Measurements from ENCODE around the gene IDH3A. TPM values are rescaled to one million over a fixed set of nuclear protein-coding genes. Genes with fewer than 3 reads are reported as not detected.

Gene IDH3A
- total RNA-seq, 1 experiment from 2014 or later = 115 TPM

- ATAC-seq (no peak), DNase-seq (ENCODE audit: low read depth, low spot score) (no peak)
- Histone ChIP-seq H4K20me1 (ENCODE audit: insufficient read depth) (no peaks in the 10 kb centered on the region), H3K4me1 (ENCODE audit: control insufficient read depth in 1 of 2, insufficient read depth in 2 of 2, low read length in 2 of 2) (0 out of 4 replicates have a peak, but pooled peaks cover 0 to 6% of the 10 kb centered on the region in 2 experiments), H3K79me2 (ENCODE audit: insufficient read depth, low read length) (no peaks in the 10 kb centered on the region), H3K4me2 (ENCODE audit: low read length) (no peak overlapping the region), H3K9me2 (ENCODE audit: insufficient read depth) (no peaks in the 10 kb centered on the region), H3K9me3 (ENCODE audit: control insufficient read depth in 1 of 2, insufficient read depth in 1 of 2, low read depth in 1 of 2, low read length in 2 of 2) (no peaks in the 10 kb centered on the region), H2AFZ (ENCODE audit: low read depth, low read length, poor library complexity, severe bottlenecking) (no peak overlapping the region), H3K4me3 (replicated peaks in 1 of 2; ENCODE audit: low read depth in 1 of 2, low read length in 2 of 2) (no peak overlapping the region), H3K27me3 (ENCODE audit: insufficient read depth, low read length) (no peaks in the 10 kb centered on the region), H3K27ac (ENCODE audit: low read depth, low read length) (no peak overlapping the region), H3K9ac (ENCODE audit: low read length) (no peak overlapping the region), H3K36me3 (ENCODE audit: control insufficient read depth in 1 of 2, insufficient read depth in 2 of 2, low read length in 2 of 2) (no peaks in the 10 kb centered on the region)
- TF ChIP-seq POLR2AphosphoS5 (IDR thresholded peaks at IDR 0.05; ENCODE audit: low read depth, low read length) = no peak
- ChIA-PET CTCF (interaction anchor here (1.4 to 5.1 kb wide), 4 partner anchors 85 to 152 kb away, joined by 7 to 70 read pairs (median 17); no protein-coding TSS in a partner anchor), POLR2A (no interaction called here), RAD21 (ENCODE audit: low non-redundant PET in 1 of 2, low total read pairs in 2 of 2, uncharacterized antibody in 2 of 2, unreplicated experiment in 2 of 2) (no interaction called here)
- no TSS peak for BruUV-seq (replicated peaks)
- intact Hi-C loops (cut with micrococcal nuclease) = no loop called here
Measured at GRCh38 chr15:78110916-78111475, 38.2 kb upstream of the IDH3A start.

GRCh38 chr15:78111788-78112187 lies 37.4 kb upstream of the IDH3A start:
- BruUV-seq (replicated peaks) = no TSS peak
- H3K27me3 ChIP-seq (ENCODE audit: insufficient read depth, low read length) = no peaks in the 10 kb centered on the region
- POLR2A ChIA-PET = no interaction called here
- CTCF ChIA-PET = interaction anchor here (0.9 to 4.0 kb wide), 6 partner anchors 84 to 204 kb away, joined by 3 to 26 read pairs (median 6); partner anchors contain the start of gene DNAJA4
- no peaks in the 10 kb centered on the region for H4K20me1 ChIP-seq (ENCODE audit: insufficient read depth)
- intact Hi-C loops (cut with micrococcal nuclease) = loop anchor here (2.0 kb wide), 1 partner anchor 311 kb away; no protein-coding TSS in a partner anchor
- no peak for DNase-seq (ENCODE audit: low read depth, low spot score)
- H3K9me3 ChIP-seq (ENCODE audit: control insufficient read depth in 1 of 2, insufficient read depth in 1 of 2, low read depth in 1 of 2, low read length in 2 of 2) = no peaks in the 10 kb centered on the region
- no peak overlapping the region for H3K9ac ChIP-seq (ENCODE audit: low read length)
- no peak overlapping the region for H3K4me2 ChIP-seq (ENCODE audit: low read length)
- H2AFZ ChIP-seq (ENCODE audit: low read depth, low read length, poor library complexity, severe bottlenecking) = no peak overlapping the region
- RAD21 ChIA-PET (ENCODE audit: low non-redundant PET in 1 of 2, low total read pairs in 2 of 2, uncharacterized antibody in 2 of 2, unreplicated experiment in 2 of 2) = interaction anchor here in 1 of 2 experiments (1.9 kb wide), 1 partner anchor 130 kb away, joined by 7 read pairs; no protein-coding TSS in a partner anchor
- TF ChIP-seq RAD21 (IDR thresholded peaks at IDR 0.05; ENCODE audit: low read depth) (no peak), MAX (IDR thresholded peaks at IDR 0.05) (no peak), JUND (IDR thresholded peaks at IDR 0.05) (no peak), FOSL1 (IDR thresholded peaks at IDR 0.05; ENCODE audit: low read depth) (no peak), ZNF274 (IDR thresholded peaks at IDR 0.05; ENCODE audit: low read depth, low read length) (no peak), TCF7L2 (IDR thresholded peaks at IDR 0.05; ENCODE audit: borderline replicate concordance, extremely low read depth, insufficient read depth, insufficient read length) (no peak), ELF1 (IDR thresholded peaks at IDR 0.05; ENCODE audit: borderline replicate concordance, low read depth) (no peak), CBX3 (IDR thresholded peaks at IDR 0.05; ENCODE audit: low read depth) (no peak)
- H3K4me1 ChIP-seq (ENCODE audit: control insufficient read depth in 1 of 2, insufficient read depth in 2 of 2, low read length in 2 of 2) = 0 out of 4 replicates have a peak, but pooled peaks cover 0 to 6% of the 10 kb centered on the region in 2 experiments
- no peak for ATAC-seq
- no peaks in the 10 kb centered on the region for H3K79me2 ChIP-seq (ENCODE audit: insufficient read depth, low read length)
- H3K9me2 ChIP-seq (ENCODE audit: insufficient read depth) = no peaks in the 10 kb centered on the region
- H3K4me3 ChIP-seq (replicated peaks in 1 of 2; ENCODE audit: low read depth in 1 of 2, low read length in 2 of 2) = no peak overlapping the region
- H3K36me3 ChIP-seq (ENCODE audit: control insufficient read depth in 1 of 2, insufficient read depth in 2 of 2, low read length in 2 of 2) = no peaks in the 10 kb centered on the region
- no peak overlapping the region for H3K27ac ChIP-seq (ENCODE audit: low read depth, low read length)
